Left ventricle myocardium superior (tissue), 1 donor: ENCODE data around the gene HDGFL3. TPM values are rescaled to one million over a fixed set of nuclear protein-coding genes. Genes with fewer than 3 reads are reported as not detected.
A peak's percentile ranks its signal among the peaks of the same experiment; 100 is the strongest.
"Not testable (repeated sequence)": the region's sequence is repeated elsewhere in the genome, so short reads cannot be mapped to it uniquely, and the experiment has no call there.

ENCODE experiments used
- ATAC-seq: fragments of 200-7000 bp; cut with Tn5 transposase; one replicate; pipeline ENCODE4 v1.9.1; 2020; ENCODE audit warnings: mild to moderate bottlenecking, moderate library complexity
- DNase-seq: peaks from one replicate; pipeline ENCODE4 v3.0.0-alpha.2; 2020
- intact Hi-C: fragments of 100-400 bp; cut with micrococcal nuclease; formaldehyde crosslinking; loops from one replicate; pipeline ENCODE4 v1.11.0; 2022
- total RNA-seq: library from RNA; stranded (reverse); fragmentation: NEBNext Ultra II Directional; extraction: Animal tissue kit (Norgen Biotek cat#: 25700); gene quantifications from one replicate; pipeline ENCODE4 v1.2.1, GENCODE V29; 2021
- donor health status: DM: no; HTN: yes; CAD: no; lungs with severe emphysema.

Gene HDGFL3
- total RNA-seq, 1 donor from 2014 or later, result 36.7 TPM

- DNase-seq (no peak), ATAC-seq (no peak)
- intact Hi-C loops, result no loop called here
Measured at GRCh38 chr15:83153288-83153687, 54.3 kb downstream of the HDGFL3 start.

DNA sequence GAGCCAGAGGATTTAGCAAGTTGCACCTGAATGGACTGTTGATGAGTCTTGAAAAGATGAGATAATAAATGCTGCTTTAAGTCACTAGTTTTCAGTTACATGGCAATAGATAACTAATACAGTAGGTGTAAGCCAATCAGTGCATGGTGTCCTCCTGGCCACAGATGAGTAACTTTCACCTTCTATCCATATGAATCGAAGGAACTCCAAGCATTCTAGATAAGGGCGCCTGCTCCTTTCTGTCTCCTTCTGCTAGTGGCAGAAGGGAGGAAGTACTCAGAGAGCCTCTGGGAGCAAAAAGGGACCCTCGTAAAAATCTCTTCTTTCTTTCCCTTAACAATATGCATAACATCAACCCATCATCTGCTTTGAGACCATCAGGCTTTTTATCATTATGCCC, 62.9 kb downstream of the HDGFL3 start:
- no peak for DNase-seq
- intact Hi-C loops, result no loop called here
- ATAC-seq, result no peak

DNA sequence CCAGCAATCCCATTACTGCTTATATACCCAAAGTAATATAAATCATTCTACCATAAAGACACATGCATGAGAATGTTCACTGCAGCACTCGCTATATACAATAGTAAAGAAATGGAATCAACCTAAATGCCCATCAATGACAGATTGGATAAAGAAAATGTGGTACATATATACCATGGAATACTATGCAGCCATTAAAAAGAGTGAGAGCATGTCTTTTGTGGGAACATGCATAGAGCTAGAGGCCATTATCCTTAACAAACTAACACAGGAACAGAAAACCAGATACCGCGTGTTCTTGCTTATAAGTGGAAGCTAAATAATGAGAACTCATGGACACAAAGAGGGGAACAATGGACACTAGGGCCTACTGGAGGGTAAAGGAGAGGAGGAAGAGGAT, 65.5 kb downstream of the HDGFL3 start:
- intact Hi-C loops, DNase-seq, ATAC-seq: not testable (repeated sequence)

- ATAC-seq (no peak), DNase-seq (no peak)
- intact Hi-C loops, result no loop called here
Measured at GRCh38 chr15:83132861-83133523, 74.6 kb downstream of the HDGFL3 start.

DNA sequence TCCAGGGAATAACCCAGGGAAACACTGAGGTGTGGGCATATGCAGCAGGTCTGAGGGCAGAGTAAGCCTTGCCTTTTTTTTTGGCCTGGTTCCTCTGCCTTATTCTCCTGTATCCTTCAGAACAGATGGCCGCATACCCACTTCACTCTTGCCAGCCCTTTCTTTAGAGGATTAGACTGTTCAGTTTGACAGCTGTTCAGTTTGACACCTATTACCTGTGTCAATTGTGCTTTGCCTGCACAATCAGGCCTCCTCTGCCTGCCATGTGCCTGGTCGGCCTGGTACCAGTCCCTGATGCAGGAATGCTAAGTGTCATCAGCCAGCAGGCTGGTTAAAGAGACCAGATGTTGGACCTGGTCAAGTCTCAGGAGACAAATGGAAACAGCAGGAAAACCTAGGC, 77.8 kb downstream of the HDGFL3 start:
- no peak for ATAC-seq
- intact Hi-C loops, result no loop called here
- DNase-seq, result no peak

DNA sequence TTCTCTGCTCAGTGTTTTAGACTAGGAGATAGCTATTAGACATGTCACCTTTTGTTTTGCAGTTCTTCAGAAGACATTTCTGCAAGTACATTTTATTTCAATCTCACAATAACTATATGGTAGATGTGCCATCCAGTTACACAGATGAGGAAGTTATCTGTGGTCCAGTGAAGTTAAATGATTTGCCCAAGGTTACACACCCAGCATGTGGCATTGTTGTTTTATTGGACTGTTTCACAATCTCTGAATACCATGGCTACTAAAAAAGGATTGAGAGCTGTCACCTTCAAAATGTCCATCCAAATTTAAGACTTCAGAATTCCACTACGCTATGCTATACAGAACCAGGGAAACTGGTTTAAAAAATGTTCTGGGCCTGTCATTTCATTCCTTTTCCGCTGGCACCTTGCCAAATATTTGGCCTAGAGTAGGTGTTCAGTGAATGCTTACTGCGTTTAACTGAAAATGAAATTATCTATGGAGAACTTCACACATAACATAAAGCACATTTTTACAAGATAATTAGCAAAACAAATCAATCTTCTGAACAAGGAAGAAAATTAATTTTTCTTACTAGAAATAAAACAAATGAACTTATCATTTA, 80.0 kb downstream of the HDGFL3 start:
- ATAC-seq (no peak), DNase-seq (no peak)
- intact Hi-C loops, result no loop called here

DNA sequence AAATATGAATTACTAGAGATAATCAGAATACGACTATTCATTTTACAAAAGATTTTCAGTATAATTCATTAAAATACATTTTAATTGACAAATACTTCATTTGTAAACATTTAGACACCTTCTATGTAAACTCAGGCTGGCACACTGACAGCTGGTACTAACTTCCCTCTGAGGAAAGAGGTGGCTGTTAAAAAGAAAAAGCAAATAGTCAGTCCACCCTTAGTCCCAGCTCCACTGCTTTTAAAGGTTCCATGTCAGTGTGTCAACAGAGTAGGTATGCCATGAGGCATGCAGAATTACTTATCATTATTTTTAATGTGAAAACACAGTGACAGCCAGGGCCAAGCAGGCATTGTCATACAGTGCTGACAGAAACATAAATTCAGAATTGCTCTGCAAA, 84.1 kb downstream of the HDGFL3 start:
- ATAC-seq, result no peak
- intact Hi-C loops, result no loop called here
- no peak for DNase-seq

GRCh38 chr15:83119968-83120581, 87.5 kb downstream of the HDGFL3 start:
- DNase-seq, result no peak
- no peak for ATAC-seq
- intact Hi-C loops, result no loop called here

DNA sequence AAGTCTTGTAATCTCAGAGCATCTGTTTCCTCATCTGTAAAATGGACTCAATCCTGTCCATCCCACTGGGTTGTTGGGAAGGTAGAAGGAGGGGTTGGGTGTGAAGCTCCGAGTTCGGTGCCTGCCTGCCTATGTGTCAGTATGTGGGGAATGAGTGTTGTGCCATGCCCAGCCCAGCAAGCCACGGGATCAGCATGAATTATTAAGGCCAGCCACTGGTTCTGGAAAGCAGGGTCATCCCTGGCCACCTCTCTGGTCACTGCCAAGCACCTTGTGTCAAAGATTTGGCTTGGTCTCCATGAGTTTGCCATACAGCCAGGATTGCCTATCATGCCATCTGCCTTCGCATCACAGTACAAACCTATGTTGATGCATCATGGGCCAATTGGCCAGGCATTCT, 88.7 kb downstream of the HDGFL3 start:
- ATAC-seq, result no peak
- no peak for DNase-seq
- intact Hi-C loops, result no loop called here

GRCh38 chr15:83118291-83118827, 89.3 kb downstream of the HDGFL3 start:
- DNase-seq (no peak), ATAC-seq (no peak)
- intact Hi-C loops, result no loop called here

DNA sequence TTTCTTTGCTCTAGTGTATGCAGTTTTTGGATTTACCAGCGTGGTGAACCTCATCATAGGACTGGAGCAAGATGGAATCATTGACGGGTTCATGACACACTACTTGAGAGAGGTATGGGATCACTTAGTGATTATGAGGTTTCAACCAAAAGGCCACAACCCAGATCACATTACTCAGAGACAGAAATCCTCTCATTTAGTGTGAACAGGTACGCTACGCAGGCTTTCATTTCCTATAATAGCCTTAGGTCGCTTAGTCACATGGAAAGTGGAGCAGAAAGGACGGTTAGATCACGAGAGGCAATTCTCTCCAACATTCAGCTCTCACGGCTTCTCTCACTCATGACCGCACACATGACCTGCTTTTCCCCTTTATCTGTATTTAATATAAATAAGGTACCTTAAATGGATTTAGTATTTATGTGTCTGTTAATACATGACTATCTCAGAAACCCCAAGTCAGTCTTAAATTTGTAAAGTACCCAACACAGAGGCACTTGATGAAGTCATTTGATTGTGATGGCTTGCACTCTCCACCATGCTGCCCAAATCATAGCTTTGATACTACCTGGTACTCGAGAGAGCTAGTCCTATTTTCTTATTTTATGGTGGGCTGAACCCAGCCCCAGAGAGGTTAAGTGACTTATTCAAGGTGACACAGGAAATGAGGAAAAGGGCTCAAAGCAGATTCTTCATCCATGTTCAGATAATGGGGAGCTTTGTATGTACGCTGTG, 91.6 kb downstream of the HDGFL3 start:
- no peak for ATAC-seq
- intact Hi-C loops, result no loop called here
- no peak for DNase-seq

DNA sequence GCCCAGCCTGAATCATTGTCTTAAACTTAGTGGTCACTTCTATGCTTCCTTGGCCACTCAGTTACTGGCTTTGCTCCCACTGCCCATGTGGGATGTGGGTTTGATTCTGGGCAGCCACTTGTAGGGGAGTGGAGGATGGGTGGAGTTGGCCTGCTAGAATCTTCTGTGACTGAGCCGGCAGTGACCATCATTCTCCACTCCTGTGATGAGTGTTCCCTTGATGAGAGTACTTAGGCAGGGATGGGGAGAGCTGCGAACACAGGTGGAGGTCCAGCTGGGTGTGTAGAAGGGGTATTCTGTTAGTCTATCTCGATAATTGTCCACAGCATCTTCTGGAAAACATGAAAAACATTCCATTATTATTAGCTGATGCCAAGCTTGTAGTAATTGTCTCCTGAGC, 92.2 kb downstream of the HDGFL3 start:
- DNase-seq (no peak), ATAC-seq (no peak)
- intact Hi-C loops, result no loop called here

DNA sequence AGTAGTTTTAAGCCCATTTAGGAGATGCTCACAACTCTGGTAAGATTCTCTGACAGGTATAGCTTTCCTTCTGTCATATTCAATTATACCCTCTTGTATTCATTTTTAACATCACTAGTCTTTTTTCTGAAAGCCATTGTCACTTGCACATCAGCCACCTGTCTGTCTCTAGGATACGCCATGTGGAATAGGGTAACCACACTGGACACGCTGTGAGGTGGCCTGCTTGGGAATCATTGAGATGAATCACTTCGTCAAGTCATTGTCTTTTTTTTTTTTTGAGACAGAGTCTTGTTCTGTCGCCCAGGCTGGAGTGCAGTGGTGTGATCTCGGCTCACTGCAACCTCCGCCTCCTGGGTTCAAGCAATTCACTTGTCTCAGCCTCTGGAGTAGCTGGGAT, 92.8 kb downstream of the HDGFL3 start:
- intact Hi-C loops, result no loop called here
- no peak for DNase-seq
- no peak for ATAC-seq

DNA sequence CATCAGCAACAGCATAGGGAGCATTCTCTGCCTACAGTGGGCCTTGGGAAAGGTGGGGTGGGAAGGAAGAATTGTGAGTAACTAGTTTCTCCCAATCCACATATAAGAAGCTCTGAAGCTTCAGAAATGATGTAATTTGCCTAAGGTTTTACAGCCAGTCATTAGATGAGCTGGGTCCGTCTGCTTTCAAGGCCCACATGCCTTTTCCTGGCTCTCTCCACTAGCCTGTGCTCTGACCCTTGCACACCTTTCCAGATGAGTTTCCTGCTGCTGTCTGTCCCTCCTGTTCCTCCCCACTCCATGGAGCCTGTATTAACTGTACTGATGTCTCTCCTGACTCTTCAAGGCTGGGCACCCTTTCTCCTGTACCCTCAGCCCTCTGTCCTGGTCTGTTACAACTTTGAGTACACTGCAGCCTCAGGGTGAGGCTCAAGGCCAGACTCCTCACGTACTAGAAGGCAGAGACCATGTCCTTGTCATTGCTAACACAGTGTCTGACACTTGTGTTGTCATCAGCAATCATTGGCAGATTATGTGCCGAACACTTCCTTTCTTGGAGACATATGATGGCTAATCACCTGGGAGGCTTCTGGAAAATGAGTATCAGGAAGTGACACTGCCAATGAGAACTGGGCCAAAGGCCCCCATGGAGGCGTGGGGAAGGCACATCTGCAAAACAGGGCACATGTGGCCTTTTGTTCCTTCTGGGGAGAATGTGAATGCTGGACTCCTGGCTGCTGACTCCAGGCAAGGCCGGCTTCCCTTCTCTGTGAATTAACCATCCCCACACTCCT, 93.5 kb downstream of the HDGFL3 start:
- no peak for ATAC-seq
- DNase-seq, result no peak
- intact Hi-C loops, result no loop called here

GRCh38 chr15:83112956-83113299, 94.7 kb downstream of the HDGFL3 start:
- intact Hi-C loops, result no loop called here
- DNase-seq, result peak; percentile 44

GRCh38 chr15:83112233-83112955, 95.2 kb downstream of the HDGFL3 start:
- DNase-seq, result no peak
- peak; percentile 44 for ATAC-seq
- intact Hi-C loops, result no loop called here

More at GRCh38 chr15:83112956-83113299, 94.7 kb downstream of the HDGFL3 start:
- peak; percentile 32 for ATAC-seq

- intact Hi-C loops, result no loop called here
- no peak for ATAC-seq
- no peak for DNase-seq
Measured at GRCh38 chr15:83111149-83111548, 96.5 kb downstream of the HDGFL3 start.

DNA sequence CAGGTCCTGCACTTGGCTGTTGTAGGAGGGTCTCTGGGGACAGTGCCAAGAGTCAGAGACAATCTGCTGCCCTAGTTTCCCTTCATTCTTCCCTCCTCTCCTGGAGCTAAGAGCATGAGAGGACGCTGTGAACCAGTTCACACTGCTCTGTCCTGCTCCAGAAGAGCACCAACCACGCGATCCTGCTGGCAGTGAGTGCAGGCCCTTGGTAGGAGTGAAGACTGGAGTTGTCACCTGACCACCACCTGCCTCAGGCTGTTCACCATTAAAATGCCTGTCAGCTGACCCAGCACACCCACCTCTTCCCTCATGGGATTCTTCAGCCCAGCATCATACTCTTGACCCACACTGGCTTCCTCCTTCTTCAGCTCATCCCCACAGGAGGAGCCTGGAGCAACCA, 97.2 kb downstream of the HDGFL3 start:
- intact Hi-C loops, result no loop called here
- DNase-seq, result no peak

GRCh38 chr15:83109532-83109931, 98.1 kb downstream of the HDGFL3 start:
- ATAC-seq (no peak), DNase-seq (no peak)
- intact Hi-C loops, result no loop called here

More for the DNA sequence above, 97.2 kb downstream of the HDGFL3 start:
- no peak for ATAC-seq
